DND-41 (cell line): ENCODE measurements around the gene ARF4.

Experiments used
- ATAC-seq: fragments of 200-7000 bp; cut with Tn5 transposase; 3 replicates; pipeline ENCODE4 v1.9.1; 2021; ENCODE audit warnings: low read depth; ENCODE audit not compliant: insufficient read depth
- DNase-seq: peaks from one replicate; pipeline ENCODE4 v3.0.0-alpha.2; 2020
- H2AFZ ChIP-seq: 2 replicates; pipeline ENCODE4 v1.6.0; 2012; ENCODE audit warnings: low read depth, low read length
- H3K27ac ChIP-seq: 2 replicates; pipeline ENCODE4 v1.5.1; 2012; ENCODE audit warnings: low read length, inconsistent platforms
- H3K27me3 ChIP-seq: fragments of 200-600 bp; sonication (generic); 2 replicates; pipeline ENCODE4 v1.6.0; 2012; ENCODE audit warnings: low read length, mild to moderate bottlenecking, inconsistent platforms; ENCODE audit not compliant: insufficient read depth, poor library complexity
- H3K36me3 ChIP-seq: 2 replicates; pipeline ENCODE4 v1.5.1; 2012; ENCODE audit warnings: low read length, inconsistent platforms; ENCODE audit not compliant: insufficient read depth
- H3K4me1 ChIP-seq: 2 replicates; pipeline ENCODE4 v1.5.1; 2012; ENCODE audit warnings: mild to moderate bottlenecking, low read length; ENCODE audit not compliant: insufficient read depth
- H3K4me2 ChIP-seq: 2 replicates; pipeline ENCODE4 v1.6.0; 2012; ENCODE audit warnings: mild to moderate bottlenecking, moderate library complexity, low read length, inconsistent platforms; ENCODE audit not compliant: insufficient read depth
- H3K4me3 ChIP-seq, 2 experiments: fragments of 200-600 bp in 1 of 2; shearing (Covaris generic) in 1 of 2; 2 replicates each; pipeline ENCODE4 v1.5.1; 2012 to 2016; ENCODE audit warnings: inconsistent platforms in 2 of 2, low read length in 2 of 2, mild to moderate bottlenecking in 2 of 2, low read depth in 1 of 2, moderate library complexity in 1 of 2
- H3K79me2 ChIP-seq: 2 replicates; pipeline ENCODE4 v1.6.0; 2012; ENCODE audit warnings: low read length, inconsistent platforms; ENCODE audit not compliant: insufficient read depth
- H3K9ac ChIP-seq: 2 replicates; pipeline ENCODE4 v1.6.0; 2012; ENCODE audit warnings: low read depth, mild to moderate bottlenecking, inconsistent platforms, low read length, moderate library complexity
- H3K9me3 ChIP-seq: 2 replicates; pipeline ENCODE4 v1.5.1; 2012; ENCODE audit warnings: low read length, moderate library complexity, mild to moderate bottlenecking, inconsistent platforms; ENCODE audit not compliant: insufficient read depth, severe bottlenecking
- H4K20me1 ChIP-seq: 2 replicates; pipeline ENCODE4 v1.6.0; 2012; ENCODE audit warnings: low read length; ENCODE audit not compliant: insufficient read depth
- CTCF ChIP-seq: IDR thresholded peaks from 2 replicates; pipeline ENCODE4 v1.5.1; 2012; ENCODE audit warnings: borderline replicate concordance, low read length, moderate library complexity, mild to moderate bottlenecking; ENCODE audit not compliant: poor library complexity, severe bottlenecking; ENCODE audit errors: extremely low read depth
- EZH2 ChIP-seq: IDR thresholded peaks from 3 replicates; pipeline ENCODE4 v1.6.1; 2012; ENCODE audit warnings: borderline replicate concordance, low read depth, mild to moderate bottlenecking, moderate library complexity, low read length, inconsistent platforms; ENCODE audit not compliant: severe bottlenecking

ARF4 gene

GRCh38 chr3:57605683-57606082, 8.5 kb upstream of the ARF4 start:
- no peaks in the 10 kb centered on the region for H3K27me3 ChIP-seq
- no peaks in the 10 kb centered on the region for H3K9me3 ChIP-seq
- no peak overlapping the region for H3K9ac ChIP-seq
- H4K20me1 ChIP-seq, result no peaks in the 10 kb centered on the region
- DNase-seq (no peak), ATAC-seq (no peak)
- H2AFZ ChIP-seq, result no peak overlapping the region
- H3K79me2 ChIP-seq, result no peaks in the 10 kb centered on the region
- no peak overlapping the region for H3K4me3 ChIP-seq
- H3K4me1 ChIP-seq, result no peaks in the 10 kb centered on the region
- no peak overlapping the region for H3K4me2 ChIP-seq
- TF ChIP-seq CTCF (no peak), EZH2 (no peak)
- H3K27ac ChIP-seq, result no peak overlapping the region
- peaks cover 3% of the 10 kb centered on the region; the same call in 1 of the 2 replicates for H3K36me3 ChIP-seq

- no peak for DNase-seq
- no peak for TF ChIP-seq EZH2
- TF ChIP-seq CTCF, result no peak
- H3K36me3 ChIP-seq, result peaks cover 3% of the 10 kb centered on the region; the same call in 1 of the 2 replicates
- no peak overlapping the region for H3K4me3 ChIP-seq
- 0 out of 2 replicates have a peak, but pooled peaks cover 2% of the 10 kb centered on the region for H3K4me1 ChIP-seq
- no peak overlapping the region for H2AFZ ChIP-seq
- no peak overlapping the region for H3K27ac ChIP-seq
- no peak for ATAC-seq
- H3K9ac ChIP-seq, result no peak overlapping the region
- no peaks in the 10 kb centered on the region for H4K20me1 ChIP-seq
- H3K27me3 ChIP-seq, result no peaks in the 10 kb centered on the region
- H3K79me2 ChIP-seq, result no peaks in the 10 kb centered on the region; the same call in 1 of the 2 replicates
- no peaks in the 10 kb centered on the region for H3K9me3 ChIP-seq
- H3K4me2 ChIP-seq, result no peak overlapping the region
Measured at GRCh38 chr3:57604971-57605370, 7.8 kb upstream of the ARF4 start.

- no peak overlapping the region for H3K9ac ChIP-seq
- peaks cover 39% of the 10 kb centered on the region for H3K79me2 ChIP-seq
- ATAC-seq, result no peak
- no peak for TF ChIP-seq EZH2
- TF ChIP-seq CTCF, result no peak
- no peaks in the 10 kb centered on the region for H3K27me3 ChIP-seq
- H2AFZ ChIP-seq, result no peak overlapping the region
- no peaks in the 10 kb centered on the region; the same call in 1 of the 2 replicates for H3K36me3 ChIP-seq
- H4K20me1 ChIP-seq, result peaks cover 13% of the 10 kb centered on the region
- H3K4me1 ChIP-seq, result peaks cover 30% of the 10 kb centered on the region
- H3K4me2 ChIP-seq, result no peak overlapping the region
- H3K4me3 ChIP-seq, result no peak overlapping the region
- H3K9me3 ChIP-seq, result no peaks in the 10 kb centered on the region
- no peak for DNase-seq
- no peak overlapping the region for H3K27ac ChIP-seq
Measured at GRCh38 chr3:57600195-57600594, 3.1 kb upstream of the ARF4 start.
